Tibial artery (tissue), 4 donors: ENCODE measurements around the gene RAB31.

Experiments
- DNase-seq, 2 donors: peaks; one replicate each; pipeline ENCODE4 v3.0.0-alpha.2; 2019
- H3K27ac ChIP-seq, 2 donors: fragments of 200-600 bp; sonication (generic) in 1 of 2; 1 replicate in 1 of 2; 2 replicates in 1 of 2; pipeline ENCODE4 v1.5.1; 2018 to 2019; ENCODE audit warnings: mild to moderate bottlenecking in 1 of 2
- H3K27me3 ChIP-seq, 2 donors: fragments of 200-600 bp; sonication (generic) in 1 of 2; one replicate each; pipeline versions ENCODE4 v1.5.1 to v1.6.0; 2016 to 2019
- H3K36me3 ChIP-seq, 3 donors: fragments of 200-600 bp; sonication (generic) in 2 of 3; one replicate each; pipeline ENCODE4 v1.5.1; 2016 to 2019; ENCODE audit warnings: mild to moderate bottlenecking in 2 of 3
- H3K4me1 ChIP-seq, 4 donors: fragments of 200-600 bp; sonication (generic) in 2 of 4; 1 replicate in 3 of 4; 2 replicates in 1 of 4; pipeline ENCODE4 v1.5.1; 2016 to 2019
- H3K4me3 ChIP-seq, 2 donors: fragments of 200-600 bp; sonication (generic) in 1 of 2; 1 replicate in 1 of 2; 2 replicates in 1 of 2; pipeline ENCODE4 v1.5.1; 2018 to 2019; ENCODE audit warnings: mild to moderate bottlenecking in 2 of 2
- H3K9me3 ChIP-seq, 3 donors: fragments of 200-600 bp; sonication (generic) in 1 of 3; one replicate each; pipeline ENCODE4 v1.5.1; 2016 to 2019
- intact Hi-C: fragments of 100-400 bp; cut with DNase I; formaldehyde crosslinking; loops from one replicate; pipeline ENCODE4 v1.15.0; 2023; ENCODE audit warnings: low total_unique reads
- TF ChIP-seq, protein P1 (sequence below), 2 experiments: fragments of 200-600 bp in 1 of 2; fragments of 450-650 bp in 1 of 2; IDR thresholded peaks; one replicate each; pipeline ENCODE4 v1.5.1; 2017 to 2019; ENCODE audit warnings: antibody characterized with exemption in 2 of 2, mild to moderate bottlenecking in 1 of 2, moderate library complexity in 1 of 2

The RAB31 gene

DNA sequence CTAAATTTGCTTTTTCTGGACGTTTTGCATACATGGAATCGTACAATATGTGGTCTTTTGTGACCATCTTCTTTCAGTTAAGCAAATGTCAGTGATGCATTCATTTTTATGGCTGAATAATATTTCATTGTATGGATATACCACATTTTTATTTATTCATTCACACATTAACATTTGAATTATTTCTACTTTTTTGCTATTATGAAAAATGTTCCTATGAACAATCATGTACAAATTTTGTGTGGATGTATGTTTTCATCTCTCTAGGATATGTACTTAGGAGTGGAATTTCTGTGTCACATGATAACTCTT is 110.3 kb downstream of the RAB31 start:
- intact Hi-C loops, result no loop called here
- no peak overlapping the region for H3K27ac ChIP-seq
- TF ChIP-seq, protein P1, sequence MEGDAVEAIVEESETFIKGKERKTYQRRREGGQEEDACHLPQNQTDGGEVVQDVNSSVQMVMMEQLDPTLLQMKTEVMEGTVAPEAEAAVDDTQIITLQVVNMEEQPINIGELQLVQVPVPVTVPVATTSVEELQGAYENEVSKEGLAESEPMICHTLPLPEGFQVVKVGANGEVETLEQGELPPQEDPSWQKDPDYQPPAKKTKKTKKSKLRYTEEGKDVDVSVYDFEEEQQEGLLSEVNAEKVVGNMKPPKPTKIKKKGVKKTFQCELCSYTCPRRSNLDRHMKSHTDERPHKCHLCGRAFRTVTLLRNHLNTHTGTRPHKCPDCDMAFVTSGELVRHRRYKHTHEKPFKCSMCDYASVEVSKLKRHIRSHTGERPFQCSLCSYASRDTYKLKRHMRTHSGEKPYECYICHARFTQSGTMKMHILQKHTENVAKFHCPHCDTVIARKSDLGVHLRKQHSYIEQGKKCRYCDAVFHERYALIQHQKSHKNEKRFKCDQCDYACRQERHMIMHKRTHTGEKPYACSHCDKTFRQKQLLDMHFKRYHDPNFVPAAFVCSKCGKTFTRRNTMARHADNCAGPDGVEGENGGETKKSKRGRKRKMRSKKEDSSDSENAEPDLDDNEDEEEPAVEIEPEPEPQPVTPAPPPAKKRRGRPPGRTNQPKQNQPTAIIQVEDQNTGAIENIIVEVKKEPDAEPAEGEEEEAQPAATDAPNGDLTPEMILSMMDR (IDR thresholded peaks at IDR 0.05), result no peak

DNA sequence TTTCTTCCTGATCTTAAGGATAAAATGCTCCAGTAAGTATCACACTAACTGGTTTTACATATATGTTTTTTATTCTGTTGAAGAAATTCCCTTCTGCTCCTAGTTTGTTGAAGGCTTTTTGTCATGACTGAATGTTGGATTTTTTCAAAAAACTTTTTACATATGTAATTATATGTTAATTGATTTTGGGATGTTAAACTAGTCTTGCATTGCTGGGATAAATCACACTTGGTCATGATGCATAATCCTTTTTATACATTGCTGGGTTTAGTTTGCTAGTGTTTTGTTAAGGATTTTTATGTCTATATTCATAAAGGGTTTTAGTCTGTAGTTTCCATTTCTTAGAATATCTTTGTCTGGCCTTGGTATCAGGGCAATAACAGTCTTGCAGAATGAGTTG is 112.0 kb downstream of the RAB31 start:
- no peak for DNase-seq

More for the DNA sequence above, 110.3 kb downstream of the RAB31 start:
- Histone ChIP-seq H3K27me3 (no peaks in the 10 kb centered on the region), H3K9me3 (no peaks in the 10 kb centered on the region), H3K36me3 (peaks cover 0 to 11% (median 11%) of the 10 kb centered on the region in 3 donors), H3K4me1 (peaks cover 0 to 28% (median 2%) of the 10 kb centered on the region in 4 donors), H3K4me3 (no peak overlapping the region)
- no peak for DNase-seq

DNA sequence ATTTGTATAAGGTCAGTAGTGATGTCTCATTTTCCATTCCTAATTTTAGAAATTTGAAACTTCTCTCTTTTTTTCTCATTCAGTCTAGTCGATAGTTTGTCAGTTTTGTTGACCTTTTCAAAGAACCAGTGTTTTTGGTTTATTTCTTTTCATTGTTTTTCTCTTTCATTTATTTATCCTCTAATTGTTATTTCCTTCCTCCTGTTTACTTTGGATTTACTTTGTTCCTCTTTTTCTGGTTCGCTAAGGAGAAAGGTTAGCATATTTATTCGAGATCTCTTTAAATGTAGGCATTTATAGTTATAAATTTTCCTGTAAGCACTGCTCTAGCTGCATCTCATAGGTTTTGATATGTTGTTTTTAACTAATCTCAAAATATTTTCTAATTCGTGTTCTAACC is 112.6 kb downstream of the RAB31 start:
- Histone ChIP-seq H3K4me1 (peaks cover 0 to 34% (median 22%) of the 10 kb centered on the region in 4 donors), H3K4me3 (no peak overlapping the region), H3K27me3 (no peaks in the 10 kb centered on the region), H3K27ac (no peak overlapping the region), H3K9me3 (no peaks in the 10 kb centered on the region), H3K36me3 (peaks cover 0 to 11% (median 11%) of the 10 kb centered on the region in 3 donors)
- intact Hi-C loops, result no loop called here
- TF ChIP-seq, protein P1 (IDR thresholded peaks at IDR 0.05), result no peak
- DNase-seq, result no peak

More for the DNA sequence above, 112.0 kb downstream of the RAB31 start:
- no peak overlapping the region for H3K4me3 ChIP-seq
- no peaks in the 10 kb centered on the region for H3K9me3 ChIP-seq
- no peak overlapping the region for H3K27ac ChIP-seq
- intact Hi-C loops, result no loop called here
- H3K4me1 ChIP-seq, result peaks cover 0 to 28% (median 16%) of the 10 kb centered on the region in 4 donors
- peaks cover 0 to 11% (median 11%) of the 10 kb centered on the region in 3 donors for H3K36me3 ChIP-seq
- H3K27me3 ChIP-seq, result no peaks in the 10 kb centered on the region
- TF ChIP-seq, protein P1 (IDR thresholded peaks at IDR 0.05), result no peak

DNA sequence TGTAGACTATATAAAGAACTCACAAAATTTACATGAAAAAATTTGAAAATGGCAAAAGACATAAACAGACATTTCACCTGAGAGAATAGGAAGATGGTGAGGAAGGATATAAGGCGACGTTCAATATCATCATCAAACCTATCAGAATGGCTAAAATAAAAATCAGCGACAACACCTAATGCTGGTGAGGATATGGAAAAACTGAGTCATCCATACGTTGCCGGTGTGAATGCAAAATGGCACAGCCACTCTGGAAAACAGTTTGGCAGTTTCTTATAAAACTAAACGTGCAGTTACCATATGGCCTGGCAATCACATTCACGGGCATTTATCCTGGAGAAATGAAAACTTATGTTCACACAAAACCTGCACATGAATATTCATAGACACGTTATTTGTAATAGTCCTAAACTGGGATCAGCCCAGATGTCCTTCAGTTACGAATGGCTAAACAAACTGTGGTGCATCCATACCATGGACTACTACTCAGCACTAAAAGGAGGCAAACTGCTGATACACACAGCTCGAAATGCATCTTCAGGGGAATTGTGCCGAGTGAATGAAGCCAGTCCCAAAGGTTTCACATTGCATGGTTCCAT is 114.6 kb downstream of the RAB31 start:
- Histone ChIP-seq H3K27ac (no peak overlapping the region), H3K4me1 (peaks cover 0 to 48% (median 34%) of the 10 kb centered on the region in 4 donors), H3K27me3 (no peaks in the 10 kb centered on the region), H3K36me3 (peaks cover 0 to 2% (median 0%) of the 10 kb centered on the region in 3 donors), H3K9me3 (no peaks in the 10 kb centered on the region), H3K4me3 (no peak overlapping the region)
- intact Hi-C loops, result no loop called here
- DNase-seq, result no peak
- TF ChIP-seq, protein P1 (IDR thresholded peaks at IDR 0.05), result no peak

DNA sequence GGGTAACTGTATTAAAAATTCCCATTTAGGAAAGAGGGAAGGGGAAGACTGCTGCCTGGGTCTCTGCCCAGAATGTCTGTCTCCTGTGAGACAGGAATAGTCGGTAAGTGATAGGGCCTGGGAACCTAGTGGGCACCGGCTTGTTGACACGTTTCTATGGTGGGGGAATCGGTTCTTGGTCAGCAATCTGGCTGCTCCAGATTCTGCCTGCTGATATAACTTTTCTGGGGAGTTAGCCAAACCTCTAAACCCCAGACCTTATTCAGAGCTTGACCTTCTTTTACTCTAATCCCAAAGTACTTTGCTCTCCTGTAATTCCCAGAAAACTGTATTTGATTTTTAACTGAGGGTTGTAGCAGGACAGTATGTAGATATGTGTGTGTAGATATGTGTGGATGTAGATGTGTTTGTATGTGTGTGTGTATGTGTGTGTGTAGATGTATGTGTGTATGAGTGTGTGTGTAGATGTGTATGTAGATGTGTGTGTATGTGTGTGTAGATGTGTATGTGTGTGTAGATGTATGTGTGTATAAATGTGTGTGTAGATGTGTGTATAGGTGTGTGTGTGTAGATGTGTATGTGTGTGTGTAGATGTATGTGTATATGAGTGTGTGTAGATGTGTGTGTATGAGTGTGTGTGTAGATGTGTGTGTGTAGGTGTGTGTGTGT is 115.8 kb downstream of the RAB31 start:
- Histone ChIP-seq H3K27ac (peak overlapping the region; percentile 28 to 53), H3K9me3 (no peaks in the 10 kb centered on the region), H3K27me3 (no peaks in the 10 kb centered on the region), H3K4me3 (no peak overlapping the region), H3K4me1 (peaks cover 0 to 56% (median 42%) of the 10 kb centered on the region in 4 donors), H3K36me3 (no peaks in the 10 kb centered on the region)
- TF ChIP-seq, protein P1 (IDR thresholded peaks at IDR 0.05), result no peak
- DNase-seq, result no peak
- intact Hi-C loops, result no loop called here
